Posterior cingulate gyrus (tissue), 11 donors: ENCODE measurements around the gene METTL15.
A peak's percentile ranks its signal among the peaks of the same experiment; 100 is the strongest.
"Not testable (repeated sequence)": the region's sequence is repeated elsewhere in the genome, so short reads cannot be mapped to it uniquely, and the experiment has no call there.

Experiments used
- DNase-seq, 10 donors: peaks; one replicate each; pipeline versions ENCODE4 v3.0.0 to v3.0.0-alpha.2; 2020 to 2021; ENCODE audit warnings: mixed read lengths in 3 of 10
- intact Hi-C: fragments of 100-400 bp; cut with DNase I; formaldehyde crosslinking; loops from one replicate; pipeline ENCODE4 v1.15.1; 2023

The METTL15 gene

DNA sequence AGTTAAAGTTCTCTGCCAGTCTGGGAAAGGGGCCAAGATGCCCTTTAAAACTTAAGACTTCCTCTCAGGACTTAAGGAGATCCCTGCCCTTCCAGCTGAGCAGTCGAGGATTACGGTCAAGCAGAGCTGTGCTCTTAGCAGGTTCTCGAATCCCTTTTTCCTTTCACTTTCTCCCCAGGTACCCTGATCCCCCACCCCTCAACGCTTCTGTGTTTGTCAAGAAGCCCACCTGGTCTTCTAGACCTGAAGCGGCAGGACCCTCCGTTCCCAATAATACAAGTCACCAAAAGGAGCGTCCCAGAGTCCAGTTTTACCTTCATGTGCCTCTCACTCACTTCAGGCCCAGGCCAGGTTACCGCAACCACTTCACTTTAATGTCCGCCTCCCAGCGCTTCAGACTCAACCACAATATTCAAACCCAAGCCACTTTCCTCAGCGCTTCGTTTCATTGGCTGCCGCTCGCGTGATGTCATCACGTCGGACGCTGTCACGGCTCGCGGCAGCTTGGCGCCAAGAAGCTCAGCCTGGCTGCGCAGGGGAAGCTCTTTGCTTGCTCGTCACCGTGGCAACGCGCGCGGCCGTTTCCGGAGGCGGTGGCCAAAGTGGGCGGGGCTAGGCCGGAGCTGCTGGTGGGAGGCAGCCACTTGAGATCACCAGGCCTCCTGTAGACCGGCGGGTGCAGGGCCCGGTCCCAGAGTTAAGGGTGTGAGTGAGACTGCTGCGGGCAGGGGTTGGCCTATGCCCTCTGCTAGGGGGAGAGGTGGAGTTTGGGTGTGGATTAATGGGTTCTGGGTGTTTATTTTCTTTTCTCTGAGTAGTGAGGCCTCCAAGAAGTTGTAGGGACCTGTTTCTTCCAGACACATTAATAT lies at the start of gene METTL15, which contains the start of gene KIF18A:
Gene METTL15, plus strand, starts transcription at position 639 of the 869 bp plus-strand sequence. CDS start 4,947 bp downstream, outside the sequence.
Gene KIF18A, minus strand, starts transcription at position 407 of the 869 bp plus-strand sequence. CDS start 10,209 bp downstream, outside the sequence.
- intact Hi-C loops = loop anchor here (10.0 kb wide), 1 partner anchor 413 kb away; no protein-coding TSS in a partner anchor
- DNase-seq = peak; percentile 99 to 100 (median 100)

GRCh38 chr11:28071305-28071704 lies 36.9 kb upstream of the METTL15 start:
- intact Hi-C loops = no loop called here
- no peak for DNase-seq

DNA sequence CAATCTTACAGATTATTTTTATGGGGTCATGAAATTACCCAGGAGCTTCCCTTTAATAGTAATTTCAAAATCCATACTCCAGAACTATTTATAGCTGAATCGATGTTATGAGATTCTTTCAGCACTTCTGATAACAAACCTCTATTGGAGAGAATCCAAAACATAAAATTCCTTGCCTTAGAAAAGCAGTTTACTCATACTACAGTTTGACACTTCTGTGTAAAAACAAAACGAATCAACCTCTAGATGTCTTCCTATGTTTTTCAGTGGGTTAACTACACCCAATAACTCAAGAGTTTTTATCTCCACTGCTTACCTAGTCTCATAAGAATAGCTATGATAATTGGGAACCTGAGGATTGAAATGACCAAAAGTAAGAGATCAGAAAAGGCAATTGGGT lies 35.9 kb upstream of the METTL15 start:
- intact Hi-C loops = no loop called here
- DNase-seq = no peak

- DNase-seq = no peak
- intact Hi-C loops = no loop called here
Measured at GRCh38 chr11:28077521-28077920, 30.7 kb upstream of the METTL15 start.

DNA sequence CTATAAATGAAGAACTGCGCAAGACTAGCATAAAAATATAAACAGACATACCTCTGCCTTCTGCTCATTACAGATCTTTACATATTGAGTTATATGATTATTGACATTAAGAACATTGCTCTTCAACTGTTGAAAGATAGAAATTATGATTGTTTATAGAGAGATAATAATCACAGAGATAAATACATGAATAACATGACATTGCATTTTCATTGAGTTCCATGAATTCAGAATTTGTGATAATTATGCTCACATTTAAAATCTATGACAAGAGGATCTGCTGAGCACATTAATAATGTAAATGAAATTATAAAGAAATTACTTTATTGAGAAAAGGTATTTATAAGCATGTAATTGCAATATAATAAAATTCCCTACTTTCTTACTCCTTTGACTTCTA lies 25.1 kb upstream of the METTL15 start:
- DNase-seq = no peak
- intact Hi-C loops = no loop called here

DNA sequence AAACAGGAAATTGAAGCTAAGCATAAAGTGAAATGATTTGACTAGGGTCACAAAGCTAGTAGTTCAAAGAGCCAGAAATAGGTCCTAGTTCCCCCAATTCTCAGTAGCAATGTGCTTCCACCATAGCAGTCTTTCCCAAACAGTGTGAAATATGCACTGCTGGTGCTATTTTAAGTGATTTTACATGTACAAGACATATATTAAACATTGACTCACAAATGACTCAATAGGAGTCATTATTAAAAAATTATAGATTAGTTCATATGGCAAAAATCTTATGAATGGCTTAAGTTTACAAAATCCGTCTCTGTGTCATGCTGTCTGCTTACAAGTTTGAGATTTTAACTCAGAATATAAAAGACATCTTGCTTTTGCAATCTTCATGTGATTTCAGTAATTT lies 21.6 kb upstream of the METTL15 start:
- DNase-seq = no peak

GRCh38 chr11:28087192-28087591 lies 21.0 kb upstream of the METTL15 start:
- DNase-seq, intact Hi-C loops: not testable (repeated sequence)

More for the DNA sequence above, 21.6 kb upstream of the METTL15 start:
- intact Hi-C loops = no loop called here

DNA sequence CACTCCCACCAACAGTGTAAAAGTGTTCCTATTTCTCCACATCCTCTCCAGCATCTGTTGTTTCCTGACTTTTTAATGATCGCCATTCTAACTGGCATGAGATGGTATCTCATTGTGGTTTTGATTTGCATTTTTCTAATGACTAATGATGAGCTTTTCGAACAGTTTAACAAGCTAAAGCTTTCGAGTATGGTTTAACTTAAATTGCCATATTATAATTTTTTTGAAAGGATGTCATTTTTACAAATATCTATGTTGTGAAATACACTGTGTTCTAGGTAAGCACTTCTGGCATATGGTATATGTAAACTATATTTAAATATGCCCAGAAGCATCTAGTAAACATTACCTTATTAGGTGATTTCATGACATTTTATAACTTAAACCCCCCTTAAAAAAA lies 20.5 kb upstream of the METTL15 start:
- intact Hi-C loops, DNase-seq: not testable (repeated sequence)

- intact Hi-C loops = no loop called here
- no peak for DNase-seq
Measured at GRCh38 chr11:28089378-28089777, 18.8 kb upstream of the METTL15 start.

DNA sequence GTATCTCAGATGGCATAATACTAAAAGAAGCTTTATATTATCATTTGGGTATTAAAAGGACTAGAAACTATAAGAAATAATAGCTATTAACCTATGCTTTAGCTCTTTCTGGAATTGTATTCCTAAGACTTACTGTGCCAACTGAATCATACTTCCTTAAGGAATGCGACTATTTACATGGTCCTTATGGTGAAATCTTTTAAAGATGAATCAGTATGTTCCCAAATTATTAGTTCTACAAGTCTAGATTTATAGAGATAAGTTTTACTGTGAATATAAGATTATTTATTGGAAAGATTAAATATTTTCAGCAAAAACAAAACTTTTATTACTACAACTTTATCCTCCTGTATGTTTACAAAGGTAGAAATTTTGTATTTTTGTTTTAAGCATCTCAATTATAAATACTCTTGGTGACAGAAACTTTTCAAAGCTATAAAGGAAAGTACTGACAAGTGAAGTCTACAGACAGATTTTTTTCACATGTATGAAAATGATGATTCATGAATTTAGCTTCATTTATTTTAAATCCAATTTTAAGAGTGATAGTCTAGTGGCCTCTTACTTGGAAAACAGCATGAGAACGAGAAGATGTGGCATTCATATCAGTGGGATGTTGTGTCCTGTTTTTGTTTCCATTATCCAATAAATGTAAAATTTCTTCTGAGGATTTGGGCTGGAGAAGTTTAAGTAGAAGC lies 18.0 kb upstream of the METTL15 start:
- DNase-seq = no peak
- intact Hi-C loops = no loop called here

DNA sequence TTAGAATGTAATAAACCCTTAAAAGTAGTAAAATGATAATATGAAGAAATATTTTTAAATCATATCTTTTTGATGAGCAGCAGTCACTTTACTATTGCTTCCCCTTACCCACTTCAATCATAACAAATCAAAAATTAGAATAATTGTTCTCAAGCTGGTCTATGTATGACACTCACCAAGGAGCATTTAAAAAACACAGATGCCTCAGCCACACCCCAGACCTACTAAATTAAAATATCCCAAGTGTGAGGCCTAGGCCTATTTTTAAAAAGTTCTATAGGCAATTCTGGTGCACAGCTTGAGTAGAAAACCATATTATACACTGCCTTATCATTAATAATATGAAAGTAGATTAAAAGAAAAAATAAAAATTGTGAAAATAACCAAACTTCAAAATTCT lies 15.4 kb upstream of the METTL15 start:
- DNase-seq = no peak
- intact Hi-C loops = no loop called here

- intact Hi-C loops = no loop called here
- no peak for DNase-seq
Measured at GRCh38 chr11:28098257-28098656, 9.9 kb upstream of the METTL15 start.

- intact Hi-C loops = loop anchor here (10.0 kb wide), 1 partner anchor 405 kb away; no protein-coding TSS in a partner anchor
- DNase-seq = no peak
Measured at GRCh38 chr11:28099715-28100114, 8.5 kb upstream of the METTL15 start.

DNA sequence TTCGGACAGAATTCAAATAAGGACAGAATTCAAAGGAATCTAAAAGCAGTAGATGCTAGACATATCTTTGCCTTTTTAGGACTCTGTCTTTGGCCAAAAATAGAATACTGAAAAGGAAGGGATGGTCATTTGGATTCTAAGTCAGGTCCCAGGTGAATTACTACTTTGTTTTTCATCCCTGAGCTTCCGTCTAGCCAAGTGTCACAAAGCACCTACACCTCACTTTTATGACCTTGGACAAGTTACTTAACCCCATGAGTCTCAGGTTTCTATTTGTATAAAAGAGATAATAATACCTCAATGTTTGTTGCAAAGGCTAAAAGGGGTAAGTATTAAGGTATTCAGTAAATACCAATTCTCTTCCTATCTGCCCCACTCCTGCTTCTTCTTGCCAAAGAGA lies 7.5 kb upstream of the METTL15 start:
- intact Hi-C loops = loop anchor here (10.0 kb wide), 1 partner anchor 406 kb away; no protein-coding TSS in a partner anchor

DNA sequence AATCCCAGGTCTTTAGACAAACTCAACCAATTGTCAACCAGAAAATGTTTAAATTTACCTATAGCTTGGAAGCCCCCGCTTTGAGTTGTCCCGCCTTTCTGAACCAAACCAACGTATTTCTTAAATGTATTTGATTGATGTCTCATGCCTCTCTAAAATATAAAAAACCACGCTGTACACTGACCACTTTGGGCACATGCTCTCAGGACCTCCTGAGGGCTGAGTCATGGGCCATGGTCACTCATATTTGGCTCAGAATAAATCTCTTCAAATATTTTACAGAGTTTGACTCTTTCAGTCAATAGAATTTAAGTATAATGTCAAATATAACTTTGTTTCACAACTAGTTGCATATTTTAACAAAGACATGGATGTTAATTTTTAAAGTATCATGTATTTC lies 5.9 kb upstream of the METTL15 start:
- intact Hi-C loops = loop anchor here (10.0 kb wide), 1 partner anchor 407 kb away; no protein-coding TSS in a partner anchor
- DNase-seq = not testable (repeated sequence)

More for the DNA sequence above, 7.5 kb upstream of the METTL15 start:
- DNase-seq = no peak

GRCh38 chr11:28104425-28104824 lies 3.8 kb upstream of the METTL15 start:
- no peak for DNase-seq
- intact Hi-C loops = loop anchor here (10.0 kb wide), 1 partner anchor 410 kb away; no protein-coding TSS in a partner anchor

GRCh38 chr11:28104984-28105383 lies 3.2 kb upstream of the METTL15 start:
- intact Hi-C loops = loop anchor here (10.0 kb wide), 1 partner anchor 410 kb away; no protein-coding TSS in a partner anchor
- DNase-seq = no peak

- intact Hi-C loops = loop anchor here (10.0 kb wide), 1 partner anchor 411 kb away; no protein-coding TSS in a partner anchor
- DNase-seq = no peak
Measured at GRCh38 chr11:28105869-28106268, 2.3 kb upstream of the METTL15 start.

DNA sequence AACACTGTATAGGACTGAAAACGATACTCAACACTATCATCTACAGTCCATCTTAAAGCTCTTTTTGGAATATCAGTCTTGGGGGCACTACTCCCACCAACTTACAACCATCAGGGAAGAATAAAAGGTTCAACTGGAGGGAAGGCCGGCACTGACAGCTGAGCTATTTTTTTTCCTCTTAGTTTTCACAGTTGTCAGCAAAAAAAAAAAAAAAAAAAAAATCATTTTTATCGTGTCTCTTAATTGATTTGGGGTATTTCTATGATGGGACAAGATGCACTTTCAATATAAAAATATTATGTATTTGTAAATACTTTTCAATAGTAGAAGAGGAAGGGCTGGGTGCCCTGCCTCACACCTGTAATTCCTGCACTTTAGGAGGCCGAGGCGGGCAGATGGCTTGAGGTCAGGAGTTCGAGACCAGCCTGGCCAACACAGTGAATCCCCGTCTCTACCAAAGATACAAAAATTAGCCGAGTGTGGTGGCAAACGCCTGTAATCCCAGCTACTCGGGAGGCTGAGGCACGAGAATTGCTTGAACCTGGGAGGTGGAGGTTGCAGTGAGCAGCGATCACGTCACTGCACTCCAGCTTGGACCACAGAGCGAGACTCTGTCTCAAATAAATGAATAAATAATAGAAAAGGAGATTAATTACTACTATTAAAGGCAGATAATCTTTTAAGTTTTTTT lies 1.7 kb upstream of the METTL15 start:
- intact Hi-C loops = loop anchor here (10.0 kb wide), 1 partner anchor 412 kb away; no protein-coding TSS in a partner anchor
- no peak for DNase-seq

DNA sequence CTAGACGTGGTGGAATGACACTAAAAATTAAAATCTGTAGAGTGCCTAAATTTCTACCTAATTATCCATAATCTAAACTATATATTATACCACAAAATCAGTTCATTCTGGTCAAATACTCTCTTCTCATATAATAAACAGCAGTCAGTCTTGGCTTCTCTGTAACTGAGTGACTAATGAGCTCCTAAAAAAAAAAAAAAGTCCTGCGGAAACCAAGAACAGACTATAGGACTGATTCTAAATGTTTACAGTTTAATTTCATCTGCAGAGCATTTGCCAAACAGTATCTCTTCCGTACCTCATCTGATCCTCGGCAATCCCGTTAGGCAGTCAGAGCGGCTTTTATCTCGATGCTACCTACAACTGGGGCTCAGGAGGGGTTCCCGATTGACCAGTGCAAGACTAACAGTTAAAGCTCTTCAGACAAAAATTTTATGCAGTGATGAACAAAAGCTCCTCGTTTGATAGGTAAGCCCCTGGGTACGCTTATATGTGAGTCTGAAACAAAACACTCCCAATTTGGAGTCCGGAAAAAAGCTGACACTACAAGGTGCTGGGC lies 918 bp upstream of the METTL15 start:
- DNase-seq = no peak
- intact Hi-C loops = loop anchor here (10.0 kb wide), 1 partner anchor 412 kb away; no protein-coding TSS in a partner anchor
